ENCODE measurements around the gene SCRN1.
"Not testable (repeated sequence)": the region's sequence is repeated elsewhere in the genome, so short reads cannot be mapped to it uniquely, and the experiment has no call there.

Gene SCRN1

DNA sequence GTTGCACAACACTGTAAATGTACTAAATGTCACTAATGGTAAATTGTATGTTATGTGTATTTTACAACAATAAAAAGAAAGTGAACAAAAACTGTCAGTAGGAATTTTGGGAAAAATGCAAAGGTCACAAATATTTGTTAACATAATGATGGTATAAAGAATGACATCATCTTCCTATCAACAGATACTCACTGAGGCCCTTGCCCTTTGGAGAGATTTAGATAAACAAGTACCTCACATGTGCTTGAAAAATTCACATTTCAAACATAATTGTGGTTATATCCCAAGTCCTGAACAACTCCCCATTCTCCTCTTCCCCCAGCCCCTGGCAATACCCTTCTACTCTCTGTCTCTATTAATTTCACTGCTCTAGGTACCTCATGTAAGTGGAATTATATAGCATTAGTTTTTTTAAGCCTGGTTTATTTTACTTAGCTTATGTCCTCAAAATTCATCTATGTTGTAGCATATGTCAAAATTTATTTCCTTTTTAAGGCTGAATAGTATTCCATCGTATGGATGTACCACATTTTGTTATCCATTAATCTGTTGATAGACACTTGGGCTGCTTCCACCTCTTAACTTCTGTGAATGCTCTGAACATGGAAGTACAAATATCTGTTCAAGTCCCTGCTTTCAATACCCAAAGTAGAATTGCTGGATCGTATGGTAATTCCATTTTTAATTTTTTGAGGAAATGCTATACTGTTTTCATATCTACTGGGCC is 92.8 kb downstream of the SCRN1 start:
- TF ChIP-seq, protein P1, sequence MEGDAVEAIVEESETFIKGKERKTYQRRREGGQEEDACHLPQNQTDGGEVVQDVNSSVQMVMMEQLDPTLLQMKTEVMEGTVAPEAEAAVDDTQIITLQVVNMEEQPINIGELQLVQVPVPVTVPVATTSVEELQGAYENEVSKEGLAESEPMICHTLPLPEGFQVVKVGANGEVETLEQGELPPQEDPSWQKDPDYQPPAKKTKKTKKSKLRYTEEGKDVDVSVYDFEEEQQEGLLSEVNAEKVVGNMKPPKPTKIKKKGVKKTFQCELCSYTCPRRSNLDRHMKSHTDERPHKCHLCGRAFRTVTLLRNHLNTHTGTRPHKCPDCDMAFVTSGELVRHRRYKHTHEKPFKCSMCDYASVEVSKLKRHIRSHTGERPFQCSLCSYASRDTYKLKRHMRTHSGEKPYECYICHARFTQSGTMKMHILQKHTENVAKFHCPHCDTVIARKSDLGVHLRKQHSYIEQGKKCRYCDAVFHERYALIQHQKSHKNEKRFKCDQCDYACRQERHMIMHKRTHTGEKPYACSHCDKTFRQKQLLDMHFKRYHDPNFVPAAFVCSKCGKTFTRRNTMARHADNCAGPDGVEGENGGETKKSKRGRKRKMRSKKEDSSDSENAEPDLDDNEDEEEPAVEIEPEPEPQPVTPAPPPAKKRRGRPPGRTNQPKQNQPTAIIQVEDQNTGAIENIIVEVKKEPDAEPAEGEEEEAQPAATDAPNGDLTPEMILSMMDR (conservative IDR thresholded peaks at IDR 0.05): no peak
- TF ChIP-seq ZFX (IDR thresholded peaks at IDR 0.05): no peak
- no peak overlapping the region for H3K27ac ChIP-seq

- TF ChIP-seq, protein P1 (conservative IDR thresholded peaks at IDR 0.05): no peak
- TF ChIP-seq ZFX (IDR thresholded peaks at IDR 0.05): no peak
- no peak overlapping the region for H3K27ac ChIP-seq
Measured at GRCh38 chr7:29895559-29895958, 94.0 kb downstream of the SCRN1 start.

- no peak for TF ChIP-seq ZFX (IDR thresholded peaks at IDR 0.05)
- TF ChIP-seq, protein P1 (conservative IDR thresholded peaks at IDR 0.05): no peak
- H3K27ac ChIP-seq: no peak overlapping the region
Measured at GRCh38 chr7:29894256-29894655, 95.3 kb downstream of the SCRN1 start.

- H3K27ac ChIP-seq: no peak overlapping the region
- TF ChIP-seq, protein P1 (conservative IDR thresholded peaks at IDR 0.05): no peak
- TF ChIP-seq ZFX (IDR thresholded peaks at IDR 0.05): no peak
Measured at GRCh38 chr7:29893351-29893965, 96.1 kb downstream of the SCRN1 start.

- TF ChIP-seq, protein P1 (conservative IDR thresholded peaks at IDR 0.05): no peak
- no peak for TF ChIP-seq ZFX (IDR thresholded peaks at IDR 0.05)
- H3K27ac ChIP-seq: no peak overlapping the region
Measured at GRCh38 chr7:29892231-29892630, 97.4 kb downstream of the SCRN1 start.

- H3K27ac ChIP-seq: no peak overlapping the region
- TF ChIP-seq ZFX (IDR thresholded peaks at IDR 0.05): no peak
Measured at GRCh38 chr7:29891766-29892165, 97.8 kb downstream of the SCRN1 start.

GRCh38 chr7:29890786-29891185 is 98.8 kb downstream of the SCRN1 start:
- not testable (repeated sequence) for H3K27ac ChIP-seq

DNA sequence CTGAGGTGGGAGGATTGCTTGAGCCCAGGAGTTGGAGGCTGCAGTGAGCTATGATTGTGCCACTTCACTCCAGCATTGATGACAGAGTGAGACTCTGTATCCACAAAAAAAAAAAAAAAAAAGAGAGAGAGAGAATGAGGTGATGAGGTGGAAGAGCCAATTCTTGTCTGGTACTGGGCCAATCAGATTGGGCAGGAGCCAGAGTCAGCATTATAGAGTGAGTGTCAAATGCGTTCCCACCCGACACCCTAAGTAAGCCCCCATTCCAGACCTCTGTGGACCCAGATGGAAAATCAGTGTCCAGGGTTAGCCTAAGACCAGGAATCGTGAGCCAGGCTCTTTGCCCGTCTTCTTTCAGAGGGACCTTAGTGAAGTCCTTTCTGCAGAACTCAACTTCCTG is 99.3 kb downstream of the SCRN1 start:
- H3K27ac ChIP-seq: no peak overlapping the region
- TF ChIP-seq ZFX (IDR thresholded peaks at IDR 0.05): no peak
- TF ChIP-seq, protein P1 (conservative IDR thresholded peaks at IDR 0.05): no peak

All from C4-2B (cell line).